SKM-1 treated with dmso at 0.1 percent for 144 hours (cell line): ENCODE data around the gene ARMC5.
"Not testable (repeated sequence)": the region's sequence is repeated elsewhere in the genome, so short reads cannot be mapped to it uniquely, and the experiment has no call there.

Experiments
- DNase-seq: peaks from one replicate; lab custom pipeline; 2025; ENCODE audit not compliant: unreplicated experiment; lab: John Stamatoyannopoulos, UW

ARMC5 gene

DNA sequence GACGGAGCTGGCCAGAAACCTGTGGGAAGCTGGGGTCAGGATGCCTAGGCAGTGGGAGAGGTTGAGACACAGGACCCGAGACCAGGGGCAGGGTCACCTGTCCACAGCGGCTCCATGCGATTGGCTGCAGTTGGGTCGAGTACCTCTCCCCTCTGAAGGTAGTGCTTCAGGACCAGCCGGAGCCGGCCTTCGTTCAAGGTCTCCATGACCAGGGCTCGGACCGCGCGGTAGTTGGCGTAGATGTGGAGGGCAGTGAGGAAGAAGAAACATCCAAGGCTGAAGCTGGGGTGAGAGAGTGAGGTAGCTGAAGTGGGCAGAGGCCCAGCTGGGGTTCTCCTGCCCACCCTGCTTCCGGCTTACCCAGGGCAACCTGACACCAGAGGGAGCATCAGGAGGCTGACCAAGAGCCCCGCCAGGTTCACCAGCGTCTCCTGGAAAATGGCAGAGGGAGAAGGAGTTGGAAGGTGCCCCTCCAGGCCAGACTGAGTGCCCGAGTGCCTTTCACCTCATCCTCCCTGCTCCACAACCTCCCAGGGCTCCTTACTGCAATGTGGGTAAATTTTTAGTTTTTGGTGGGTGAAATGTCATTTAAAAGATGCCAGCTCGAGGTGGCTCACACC lies 34.3 kb downstream of the ARMC5 start:
- no peak for DNase-seq

DNA sequence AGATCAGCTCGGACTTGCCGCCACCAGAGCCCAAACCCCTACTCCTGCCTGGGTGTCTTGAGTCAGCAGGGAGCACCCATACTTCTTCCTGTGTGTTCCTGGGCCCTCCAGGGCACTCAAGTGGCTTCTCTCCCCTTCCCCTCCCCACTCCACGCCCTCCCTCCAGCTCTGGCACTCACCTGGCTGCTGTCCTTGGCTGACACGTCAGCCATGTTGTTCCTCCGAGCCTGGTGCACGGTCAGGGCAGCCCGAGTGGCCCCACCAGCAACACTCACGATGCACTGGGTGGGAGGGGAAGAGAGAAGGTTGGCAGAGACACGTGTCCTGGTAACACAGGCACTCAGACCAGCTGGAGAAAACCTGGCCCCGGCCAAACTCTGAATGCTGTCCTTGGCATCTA lies 37.4 kb downstream of the ARMC5 start:
- no peak for DNase-seq

DNA sequence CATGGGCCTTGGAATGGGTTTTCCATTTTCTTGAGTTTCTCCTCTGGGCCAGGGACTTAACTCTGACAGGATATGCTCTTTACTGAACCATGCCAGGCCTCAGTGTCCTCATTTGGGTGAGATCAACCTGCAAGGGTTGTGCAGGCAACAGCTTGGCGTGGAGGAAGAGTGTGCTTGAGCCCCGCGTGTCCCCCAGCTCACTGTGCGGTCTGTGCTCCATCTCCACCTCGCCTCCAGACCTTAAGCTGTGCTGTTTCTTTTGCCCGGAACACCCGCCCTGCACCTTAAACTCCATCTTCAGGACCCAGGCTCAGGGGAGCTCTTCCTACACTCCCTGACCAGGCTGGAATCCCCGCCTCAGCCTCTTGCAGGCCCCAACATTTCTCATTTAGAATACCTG lies 39.2 kb downstream of the ARMC5 start:
- DNase-seq, result no peak

DNA sequence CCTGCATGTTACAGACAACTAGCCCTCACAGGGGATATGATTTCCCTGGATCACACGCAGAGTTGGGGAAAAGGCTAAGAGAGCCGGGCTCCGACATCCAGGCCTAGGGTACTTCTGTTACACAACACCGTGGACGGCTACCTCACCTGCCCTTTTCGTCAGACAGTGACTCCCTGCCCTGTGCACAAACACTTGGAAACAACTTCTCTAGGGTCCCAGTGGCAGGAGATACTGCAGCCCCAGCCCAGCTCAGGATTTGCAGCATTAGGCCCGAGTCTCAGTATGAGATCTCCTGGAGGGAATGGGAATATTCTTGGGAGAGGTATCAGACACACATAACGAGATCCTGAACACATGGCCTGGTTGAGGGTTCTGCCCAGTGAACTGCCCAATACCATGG lies 40.6 kb downstream of the ARMC5 start:
- no peak for DNase-seq

DNA sequence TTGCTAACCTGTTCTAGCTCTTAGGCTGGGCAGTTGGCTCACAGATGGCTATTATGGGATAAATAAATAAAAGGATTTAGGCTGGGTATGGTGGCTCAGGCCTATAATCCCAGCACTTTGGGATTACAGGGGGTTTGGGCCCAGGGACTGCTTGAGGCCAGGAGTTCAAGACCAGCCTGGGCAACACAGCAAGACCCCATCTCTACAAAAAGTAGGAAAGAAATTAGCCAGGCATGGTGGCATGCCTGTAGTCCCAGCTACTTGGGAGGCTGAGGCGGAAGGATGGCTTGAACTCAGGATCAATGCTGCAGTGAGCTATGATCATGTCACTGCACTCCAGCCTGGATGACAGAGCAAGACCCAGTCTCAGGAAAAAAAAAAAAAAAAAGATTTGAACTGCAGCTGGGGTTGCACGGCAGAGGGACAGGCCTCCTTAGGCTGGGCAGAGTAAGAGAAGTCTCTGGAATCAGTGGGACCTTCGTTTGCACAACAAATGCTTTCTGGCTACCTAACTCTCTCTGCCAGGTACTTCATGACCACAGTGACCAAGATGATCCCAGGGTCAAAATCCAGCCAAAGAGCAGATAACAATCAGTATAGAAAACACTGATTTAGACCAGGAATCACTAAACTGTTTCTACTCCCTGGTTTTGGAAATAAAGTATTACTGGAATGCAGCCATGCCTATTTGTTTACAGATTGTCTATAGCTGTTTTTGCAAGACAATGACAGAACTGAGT lies 42.1 kb downstream of the ARMC5 start:
- DNase-seq, result no peak

DNA sequence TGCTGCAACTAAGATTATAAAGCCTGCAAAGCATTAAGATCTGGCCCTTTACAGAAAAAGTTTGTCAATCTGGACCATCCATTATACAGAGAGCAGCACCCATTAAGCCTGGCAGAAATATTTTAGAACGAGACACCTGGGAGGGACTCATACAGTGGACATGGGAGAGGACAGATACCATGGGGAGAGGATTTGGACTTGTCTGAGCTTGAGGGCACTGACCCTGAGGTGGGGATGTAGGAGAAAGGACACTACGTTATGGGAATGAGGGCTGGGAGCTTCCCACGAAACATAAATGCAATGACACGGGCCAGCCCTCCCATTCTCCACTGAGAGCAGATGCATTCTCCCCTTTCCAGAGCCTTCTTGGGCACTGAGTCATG lies 42.7 kb downstream of the ARMC5 start:
- DNase-seq, result no peak

DNA sequence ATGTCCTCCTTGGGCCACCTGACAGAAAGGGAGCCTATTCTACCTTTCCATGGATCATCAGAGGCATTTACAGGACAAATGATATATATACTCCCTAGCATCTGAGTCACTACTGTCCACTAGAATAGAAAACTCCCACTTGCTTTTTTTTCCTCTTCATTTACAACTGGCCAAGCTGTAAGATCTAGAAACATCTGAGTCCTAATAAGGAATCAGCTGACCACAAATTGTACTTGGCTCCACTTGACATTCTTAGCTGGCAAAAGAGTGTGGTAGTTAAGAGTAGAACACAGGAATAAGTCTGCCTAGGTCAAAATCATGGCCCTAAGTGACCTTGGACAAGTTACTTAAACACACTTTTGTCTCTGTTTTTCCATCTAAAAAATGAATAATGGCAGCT lies 43.7 kb downstream of the ARMC5 start:
- no peak for DNase-seq

DNA sequence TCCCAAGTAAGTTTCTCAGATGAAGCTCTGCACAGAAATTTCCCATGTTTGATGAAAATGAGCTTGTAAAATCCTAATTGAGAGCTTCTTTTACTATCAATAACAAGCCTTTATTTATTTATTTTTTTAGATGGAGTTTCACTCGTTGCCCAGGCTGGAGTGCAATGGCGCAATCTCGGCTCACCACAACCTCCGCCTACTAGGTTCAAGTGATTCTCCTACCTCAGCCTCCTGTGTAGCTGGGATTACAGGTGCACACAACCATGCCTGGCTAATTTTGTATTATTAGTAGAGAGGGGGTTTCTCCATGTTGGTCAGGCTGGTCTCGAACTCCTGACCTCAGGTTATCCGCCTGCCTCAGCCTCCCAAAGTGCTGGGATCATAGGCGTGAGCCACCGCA lies 44.3 kb downstream of the ARMC5 start:
- DNase-seq, result not testable (repeated sequence)

DNA sequence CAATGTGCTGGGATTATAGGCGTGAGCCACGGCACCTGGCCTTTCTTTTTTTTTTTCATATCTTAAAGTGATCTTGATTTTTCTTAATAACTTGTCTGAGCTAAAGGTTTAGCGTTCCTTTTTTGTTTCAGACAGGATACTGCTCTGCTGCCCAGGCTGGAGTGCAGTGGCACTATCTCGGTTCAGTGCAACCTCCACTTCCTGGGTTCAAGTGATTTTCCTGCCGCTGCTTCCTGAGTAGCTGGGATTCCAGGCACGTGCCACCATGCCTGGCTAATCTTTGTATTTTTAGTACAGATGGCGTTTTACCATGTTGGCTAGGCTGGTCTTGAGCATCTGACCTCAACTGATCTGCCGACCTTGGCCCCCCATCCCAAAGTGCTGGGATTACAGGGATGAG lies 44.9 kb downstream of the ARMC5 start:
- no peak for DNase-seq

DNA sequence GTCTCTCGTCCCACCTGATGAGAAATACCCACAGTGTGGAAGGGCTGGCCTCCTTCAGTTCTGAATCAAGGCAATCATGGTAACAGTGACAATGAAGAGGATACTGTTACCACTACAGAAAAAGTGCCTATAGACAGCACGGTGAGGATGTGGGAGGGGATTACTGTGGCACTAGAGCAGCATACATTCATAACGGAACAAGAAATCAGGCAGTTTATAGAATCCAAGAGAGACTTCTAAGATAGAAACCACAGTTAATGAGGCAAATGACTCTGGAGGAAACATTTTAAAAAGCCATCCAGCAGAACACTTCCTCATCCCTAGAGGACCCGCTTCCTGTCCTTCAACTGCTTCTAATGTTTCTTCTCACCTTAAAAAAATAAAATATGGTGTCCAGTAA lies 46.2 kb downstream of the ARMC5 start:
- no peak for DNase-seq

DNA sequence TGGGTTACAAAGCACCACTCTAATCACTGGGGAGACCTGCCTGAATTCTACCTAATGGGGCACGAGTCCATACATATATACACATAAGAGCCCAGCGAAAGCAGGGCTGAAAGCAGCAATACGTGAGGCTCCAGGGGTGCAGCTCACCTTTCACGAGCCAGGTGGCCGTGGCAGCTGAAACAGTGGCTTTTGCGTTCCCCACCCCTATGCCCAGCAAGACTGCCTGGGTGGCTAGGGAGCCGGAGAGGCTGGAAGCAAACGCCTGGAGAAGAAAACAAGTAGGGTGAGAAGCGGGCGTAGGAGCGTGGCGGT lies 48.3 kb downstream of the ARMC5 start:
- no peak for DNase-seq

DNA sequence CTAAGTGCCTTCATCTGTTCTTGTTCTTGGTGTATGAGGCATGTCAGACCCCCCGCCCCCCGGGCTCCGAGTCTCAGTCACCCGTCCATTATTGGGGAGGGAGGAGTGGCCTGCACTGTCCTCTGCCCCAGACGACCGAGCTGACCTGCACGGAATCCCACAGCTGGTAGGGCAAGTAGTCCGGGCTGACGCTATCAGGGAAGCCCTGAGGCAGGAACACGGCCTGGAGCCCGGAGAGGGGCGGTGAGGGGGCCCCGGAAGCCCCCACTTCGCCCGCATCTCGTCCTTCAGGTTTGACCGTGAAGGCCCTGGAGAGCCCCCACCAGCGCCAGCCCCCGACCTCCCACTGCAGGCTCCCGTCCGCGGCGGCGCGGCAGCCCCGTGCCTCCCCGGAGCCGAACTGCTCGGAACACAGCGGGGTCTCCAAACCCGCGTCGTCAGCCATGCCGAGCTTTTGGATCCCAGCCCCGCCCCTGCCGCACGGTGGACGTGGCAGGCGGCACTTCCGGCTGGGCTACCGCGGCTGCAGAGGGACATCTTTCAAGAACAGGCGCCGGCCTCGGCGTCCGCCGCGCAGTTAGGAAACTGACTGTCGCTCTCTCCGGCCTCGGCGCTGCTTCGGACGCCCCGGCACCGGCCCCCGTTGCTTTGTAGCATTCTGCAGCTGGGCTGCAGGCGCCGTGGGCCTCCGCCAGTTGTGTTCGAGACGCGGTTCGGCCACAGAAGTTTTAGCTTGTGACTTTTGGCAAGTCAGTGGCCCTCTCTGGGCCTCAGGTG lies 48.8 kb downstream of the ARMC5 start, which contains the start of gene RUSF1:
RUSF1 (minus strand) TSS at position 463 of the 777 bp plus-strand sequence; CDS start at position 445, 18 bp downstream.
- peak; percentile 77 for DNase-seq

DNA sequence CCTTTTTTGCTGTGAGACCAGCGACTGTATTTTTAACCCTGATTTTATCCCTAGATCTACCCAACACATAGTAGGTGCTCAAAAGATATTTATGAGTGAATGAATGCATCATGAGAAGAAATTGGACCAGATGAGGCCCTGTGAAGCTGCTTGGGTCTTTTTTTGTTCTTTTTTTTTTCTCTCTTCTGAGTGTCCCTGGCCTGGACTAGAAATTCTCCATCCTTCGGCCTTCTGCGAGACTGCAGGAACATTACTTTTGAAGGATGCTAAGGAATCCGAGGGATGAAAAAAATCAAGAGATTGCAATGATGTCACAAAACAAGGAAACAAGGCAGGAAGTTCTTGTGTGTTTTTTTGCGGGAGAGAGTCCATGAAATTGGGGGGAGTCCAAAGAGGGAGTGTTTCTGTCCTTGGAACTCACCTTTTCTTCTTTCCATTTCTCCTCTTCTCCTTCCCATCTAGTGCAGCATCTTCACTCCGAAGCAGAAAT lies 49.5 kb downstream of the ARMC5 start:
- DNase-seq, result no peak

DNA sequence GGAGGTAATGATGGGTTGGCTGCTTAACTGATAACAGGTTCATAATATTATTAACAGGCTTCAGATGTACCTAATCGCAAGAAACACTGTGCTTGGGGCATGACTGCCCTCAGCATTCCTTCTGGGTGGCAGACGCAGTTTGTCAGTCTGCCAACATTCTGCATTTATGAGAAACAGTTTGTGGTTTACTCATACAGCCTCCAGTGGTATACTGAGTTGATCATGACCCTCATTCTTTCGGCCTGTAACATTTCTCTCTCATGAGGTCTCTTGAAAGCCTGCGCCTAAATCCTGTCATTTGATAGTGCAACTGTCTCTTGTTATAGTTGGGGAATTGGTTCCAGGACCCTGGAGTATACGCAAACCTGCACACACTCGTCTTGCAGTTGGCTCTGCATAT lies 53.8 kb downstream of the ARMC5 start:
- no peak for DNase-seq

DNA sequence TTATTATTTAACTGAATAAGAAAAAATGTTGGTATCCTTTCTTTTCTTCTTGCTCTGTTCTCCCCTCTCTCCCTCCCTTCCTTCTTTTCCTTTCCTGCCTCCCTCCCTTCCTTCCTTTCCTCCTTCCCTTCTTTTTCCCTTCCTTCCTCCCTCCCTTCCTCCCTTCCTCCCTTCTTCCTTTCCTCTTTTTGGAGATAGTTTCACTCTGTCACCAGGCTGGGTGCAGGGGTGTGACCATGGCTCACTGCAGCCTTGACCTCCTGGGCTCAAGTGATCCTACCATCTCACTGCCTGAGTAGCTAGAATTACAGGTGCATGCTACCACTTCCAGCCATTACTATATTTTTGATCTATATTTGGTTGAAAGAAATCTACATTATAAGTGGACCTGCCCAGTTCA lies 54.6 kb downstream of the ARMC5 start:
- DNase-seq, result no peak
